GM12878 (cell line): ENCODE results near the gene MAML2. TPM values are rescaled to one million over a fixed set of nuclear protein-coding genes. Genes with fewer than 3 reads are reported as not detected.
A peak's percentile ranks its signal among the peaks of the same experiment; 100 is the strongest.

Experiments
- BACH1 ChIP-seq: fragments of 450-650 bp; IDR thresholded peaks from 2 replicates; pipeline ENCODE4 v1.6.1; 2017; ENCODE audit warnings: mild to moderate bottlenecking, borderline replicate concordance
- BMI1 ChIP-seq: fragments of 450-650 bp; IDR thresholded peaks from 2 replicates; pipeline ENCODE4 v1.6.1; 2016; ENCODE audit warnings: mild to moderate bottlenecking, moderate library complexity, borderline replicate concordance
- CBFB ChIP-seq: IDR thresholded peaks from 2 replicates; pipeline ENCODE4 v1.6.1; 2016; ENCODE audit warnings: antibody characterized with exemption, low read depth
- CREB1 ChIP-seq: IDR thresholded peaks from 2 replicates; pipeline ENCODE4 v1.6.1; 2012; ENCODE audit warnings: low read depth, mild to moderate bottlenecking, inconsistent platforms
- DPF2 ChIP-seq: fragments of 450-650 bp; IDR thresholded peaks from 2 replicates; pipeline ENCODE4 v1.6.1; 2017; ENCODE audit warnings: mild to moderate bottlenecking
- ESRRA ChIP-seq: IDR thresholded peaks from 2 replicates; pipeline ENCODE4 v1.6.1; 2012; ENCODE audit warnings: mild to moderate bottlenecking, low read length, improper control_type of control experiment
- GABPA ChIP-seq: IDR thresholded peaks from 2 replicates; pipeline ENCODE4 v1.6.1; 2014; ENCODE audit warnings: antibody characterized with exemption, low read depth, mild to moderate bottlenecking, inconsistent platforms
- KDM1A ChIP-seq: fragments of 200-600 bp; sonication (generic); IDR thresholded peaks from 2 replicates; pipeline ENCODE4 v1.6.1; 2016; ENCODE audit warnings: borderline replicate concordance
- MYC ChIP-seq: IDR thresholded peaks from 2 replicates; pipeline ENCODE4 v1.6.1; 2011; ENCODE audit warnings: mild to moderate bottlenecking, low read length, moderate library complexity, inconsistent platforms; ENCODE audit not compliant: insufficient read depth, insufficient replicate concordance, insufficient read length, severe bottlenecking
- POLR2AphosphoS2 ChIP-seq: IDR thresholded peaks from 2 replicates; pipeline ENCODE4 v1.6.1; 2011; ENCODE audit warnings: low read depth, mild to moderate bottlenecking, low read length, improper control_type of control experiment, moderate library complexity
- RBBP5 ChIP-seq: fragments of 200-600 bp; sonication (generic); conservative IDR thresholded peaks from 2 replicates; pipeline ENCODE4 v1.6.1; 2016
- RFX5 ChIP-seq: IDR thresholded peaks from 2 replicates; pipeline ENCODE4 v1.6.1; 2011; ENCODE audit warnings: low read depth, low read length, improper control_type of control experiment
- RUNX3 ChIP-seq: IDR thresholded peaks from 2 replicates; pipeline ENCODE4 v1.6.1; 2012; ENCODE audit warnings: low read length, inconsistent platforms
- SMAD5 ChIP-seq: IDR thresholded peaks from 2 replicates; pipeline ENCODE4 v1.6.1; 2016; ENCODE audit warnings: antibody characterized with exemption, low read depth
- SREBF2 ChIP-seq: IDR thresholded peaks from 2 replicates; pipeline ENCODE4 v1.6.1; 2012; ENCODE audit warnings: mild to moderate bottlenecking, low read length
- SRF ChIP-seq, 2 experiments: IDR thresholded peaks; 2 replicates each; pipeline ENCODE4 v1.6.1; 2011; ENCODE audit warnings: low read depth in 2 of 2, low read length in 2 of 2, mild to moderate bottlenecking in 1 of 2, moderate library complexity in 1 of 2
- SUZ12 ChIP-seq: fragments of 200-600 bp; sonication (generic); IDR thresholded peaks from one replicate; pipeline ENCODE4 v1.6.1; 2018; ENCODE audit warnings: antibody characterized with exemption, mild to moderate bottlenecking; ENCODE audit not compliant: unreplicated experiment
- YY1 ChIP-seq: IDR thresholded peaks from 2 replicates; pipeline ENCODE4 v1.6.1; 2011; ENCODE audit warnings: low read depth, mild to moderate bottlenecking, low read length
- polyA plus RNA-seq, 11 experiments: library from polyadenylated mRNA; depleted of rRNA in 4 of 11; unstranded in 6 of 11; stranded (reverse) in 5 of 11; fragments of >200 nt; fragmentation: Nextera tagmentation in 4 of 11; fragmentation: Illumina TruSeq in 1 of 11; extraction: Ambion mirVana in 4 of 11; extraction: Trizol in 1 of 11; gene quantifications; 1 replicate in 1 of 11; 2 replicates in 10 of 11; pipeline versions ENCODE4 v1.2.1 to v1.2.3, GENCODE V29; 2011 to 2016; ENCODE audit warnings: inconsistent platforms in 2 of 11, missing spikeins in 2 of 11, low read depth in 1 of 11
- total RNA-seq, 4 experiments: library from RNA; depleted of rRNA in 3 of 4; stranded (reverse); fragments of >200 nt in 3 of 4; fragmentation: Illumina TruSeq in 1 of 4; extraction: Trizol in 1 of 4; gene quantifications; 2 replicates each; pipeline versions ENCODE4 v1.2.1 to v1.2.3, GENCODE V29; 2013 to 2021
- TF ChIP-seq, protein P1 (sequence below): fragments of 450-650 bp; IDR thresholded peaks from 2 replicates; pipeline ENCODE4 v1.6.1; 2017; ENCODE audit warnings: low read depth, mild to moderate bottlenecking, moderate library complexity
- TF ChIP-seq, protein P2 (sequence below): IDR thresholded peaks from 2 replicates; pipeline ENCODE4 v1.6.1; 2012; ENCODE audit warnings: improper control_type of control experiment, low read depth, low read length; ENCODE audit not compliant: insufficient replicate concordance
- TF ChIP-seq, protein P3 (sequence below): fragments of 450-650 bp; IDR thresholded peaks from 2 replicates; pipeline ENCODE4 v1.6.1; 2018; ENCODE audit warnings: mild to moderate bottlenecking, low read depth, moderate library complexity; ENCODE audit not compliant: partially characterized antibody

Gene MAML2
- total and polyA plus RNA-seq, 10 of the 15 experiments (the other 5 are each of a cell fraction or from before 2014, with no cell fraction given) = 2.5 to 15.1 (median 12.0) TPM

DNA sequence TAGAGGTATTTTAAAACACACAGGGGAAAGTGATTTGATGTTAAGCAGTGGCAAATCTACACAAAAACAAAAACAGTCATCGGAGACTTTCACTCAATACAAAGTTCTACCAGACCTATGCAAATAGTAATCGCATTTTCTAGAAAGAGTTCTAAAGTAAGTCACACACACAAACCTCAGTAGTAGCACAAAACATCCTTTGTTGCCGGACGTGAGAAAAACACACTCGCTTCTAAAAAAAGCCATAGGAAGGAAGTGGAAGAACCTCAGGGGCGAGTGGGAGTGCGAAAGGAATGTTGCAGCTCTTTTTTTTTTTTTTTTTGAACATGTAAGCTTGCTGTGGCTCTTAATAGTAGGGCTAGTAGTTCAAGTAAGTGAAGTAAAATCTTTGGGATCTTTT is 88.9 kb downstream of the MAML2 start (continued):
- TF ChIP-seq RBBP5 (no peak), CREB1 (0 out of 2 replicates have a peak, but pooled peaks have one; percentile 13), MYC (no peak), ESRRA (no peak), POLR2AphosphoS2 (no peak), DPF2 (no peak), SREBF2 (no peak), SRF (IDR thresholded peaks at IDR 0.05; ENCODE audit: low read depth in 2 of 2, low read length in 2 of 2) (no peak), RUNX3 (peak; percentile 87), SMAD5 (no peak), GABPA (peak; percentile 41; the same call in 1 of the 2 replicates), RFX5 (no peak), SUZ12 (no peak), CBFB (no peak), BACH1 (no peak), YY1 (no peak), KDM1A (no peak), BMI1 (no peak)
- TF ChIP-seq, protein P1, sequence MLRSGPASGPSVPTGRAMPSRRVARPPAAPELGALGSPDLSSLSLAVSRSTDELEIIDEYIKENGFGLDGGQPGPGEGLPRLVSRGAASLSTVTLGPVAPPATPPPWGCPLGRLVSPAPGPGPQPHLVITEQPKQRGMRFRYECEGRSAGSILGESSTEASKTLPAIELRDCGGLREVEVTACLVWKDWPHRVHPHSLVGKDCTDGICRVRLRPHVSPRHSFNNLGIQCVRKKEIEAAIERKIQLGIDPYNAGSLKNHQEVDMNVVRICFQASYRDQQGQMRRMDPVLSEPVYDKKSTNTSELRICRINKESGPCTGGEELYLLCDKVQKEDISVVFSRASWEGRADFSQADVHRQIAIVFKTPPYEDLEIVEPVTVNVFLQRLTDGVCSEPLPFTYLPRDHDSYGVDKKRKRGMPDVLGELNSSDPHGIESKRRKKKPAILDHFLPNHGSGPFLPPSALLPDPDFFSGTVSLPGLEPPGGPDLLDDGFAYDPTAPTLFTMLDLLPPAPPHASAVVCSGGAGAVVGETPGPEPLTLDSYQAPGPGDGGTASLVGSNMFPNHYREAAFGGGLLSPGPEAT = peak; percentile 93
- TF ChIP-seq, protein P2, sequence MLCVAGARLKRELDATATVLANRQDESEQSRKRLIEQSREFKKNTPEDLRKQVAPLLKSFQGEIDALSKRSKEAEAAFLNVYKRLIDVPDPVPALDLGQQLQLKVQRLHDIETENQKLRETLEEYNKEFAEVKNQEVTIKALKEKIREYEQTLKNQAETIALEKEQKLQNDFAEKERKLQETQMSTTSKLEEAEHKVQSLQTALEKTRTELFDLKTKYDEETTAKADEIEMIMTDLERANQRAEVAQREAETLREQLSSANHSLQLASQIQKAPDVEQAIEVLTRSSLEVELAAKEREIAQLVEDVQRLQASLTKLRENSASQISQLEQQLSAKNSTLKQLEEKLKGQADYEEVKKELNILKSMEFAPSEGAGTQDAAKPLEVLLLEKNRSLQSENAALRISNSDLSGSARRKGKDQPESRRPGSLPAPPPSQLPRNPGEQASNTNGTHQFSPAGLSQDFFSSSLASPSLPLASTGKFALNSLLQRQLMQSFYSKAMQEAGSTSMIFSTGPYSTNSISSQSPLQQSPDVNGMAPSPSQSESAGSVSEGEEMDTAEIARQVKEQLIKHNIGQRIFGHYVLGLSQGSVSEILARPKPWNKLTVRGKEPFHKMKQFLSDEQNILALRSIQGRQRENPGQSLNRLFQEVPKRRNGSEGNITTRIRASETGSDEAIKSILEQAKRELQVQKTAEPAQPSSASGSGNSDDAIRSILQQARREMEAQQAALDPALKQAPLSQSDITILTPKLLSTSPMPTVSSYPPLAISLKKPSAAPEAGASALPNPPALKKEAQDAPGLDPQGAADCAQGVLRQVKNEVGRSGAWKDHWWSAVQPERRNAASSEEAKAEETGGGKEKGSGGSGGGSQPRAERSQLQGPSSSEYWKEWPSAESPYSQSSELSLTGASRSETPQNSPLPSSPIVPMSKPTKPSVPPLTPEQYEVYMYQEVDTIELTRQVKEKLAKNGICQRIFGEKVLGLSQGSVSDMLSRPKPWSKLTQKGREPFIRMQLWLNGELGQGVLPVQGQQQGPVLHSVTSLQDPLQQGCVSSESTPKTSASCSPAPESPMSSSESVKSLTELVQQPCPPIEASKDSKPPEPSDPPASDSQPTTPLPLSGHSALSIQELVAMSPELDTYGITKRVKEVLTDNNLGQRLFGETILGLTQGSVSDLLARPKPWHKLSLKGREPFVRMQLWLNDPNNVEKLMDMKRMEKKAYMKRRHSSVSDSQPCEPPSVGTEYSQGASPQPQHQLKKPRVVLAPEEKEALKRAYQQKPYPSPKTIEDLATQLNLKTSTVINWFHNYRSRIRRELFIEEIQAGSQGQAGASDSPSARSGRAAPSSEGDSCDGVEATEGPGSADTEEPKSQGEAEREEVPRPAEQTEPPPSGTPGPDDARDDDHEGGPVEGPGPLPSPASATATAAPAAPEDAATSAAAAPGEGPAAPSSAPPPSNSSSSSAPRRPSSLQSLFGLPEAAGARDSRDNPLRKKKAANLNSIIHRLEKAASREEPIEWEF = peak; percentile 53
- TF ChIP-seq, protein P3, sequence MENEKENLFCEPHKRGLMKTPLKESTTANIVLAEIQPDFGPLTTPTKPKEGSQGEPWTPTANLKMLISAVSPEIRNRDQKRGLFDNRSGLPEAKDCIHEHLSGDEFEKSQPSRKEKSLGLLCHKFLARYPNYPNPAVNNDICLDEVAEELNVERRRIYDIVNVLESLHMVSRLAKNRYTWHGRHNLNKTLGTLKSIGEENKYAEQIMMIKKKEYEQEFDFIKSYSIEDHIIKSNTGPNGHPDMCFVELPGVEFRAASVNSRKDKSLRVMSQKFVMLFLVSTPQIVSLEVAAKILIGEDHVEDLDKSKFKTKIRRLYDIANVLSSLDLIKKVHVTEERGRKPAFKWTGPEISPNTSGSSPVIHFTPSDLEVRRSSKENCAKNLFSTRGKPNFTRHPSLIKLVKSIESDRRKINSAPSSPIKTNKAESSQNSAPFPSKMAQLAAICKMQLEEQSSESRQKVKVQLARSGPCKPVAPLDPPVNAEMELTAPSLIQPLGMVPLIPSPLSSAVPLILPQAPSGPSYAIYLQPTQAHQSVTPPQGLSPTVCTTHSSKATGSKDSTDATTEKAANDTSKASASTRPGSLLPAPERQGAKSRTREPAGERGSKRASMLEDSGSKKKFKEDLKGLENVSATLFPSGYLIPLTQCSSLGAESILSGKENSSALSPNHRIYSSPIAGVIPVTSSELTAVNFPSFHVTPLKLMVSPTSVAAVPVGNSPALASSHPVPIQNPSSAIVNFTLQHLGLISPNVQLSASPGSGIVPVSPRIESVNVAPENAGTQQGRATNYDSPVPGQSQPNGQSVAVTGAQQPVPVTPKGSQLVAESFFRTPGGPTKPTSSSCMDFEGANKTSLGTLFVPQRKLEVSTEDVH = no peak
